Prostate gland (tissue), 2 donors: ENCODE results near the gene PTPRJ.

ENCODE experiments used
- POLR2A ChIP-seq: fragments of 450-650 bp; IDR thresholded peaks from one replicate; pipeline ENCODE4 v1.6.1; 2016; ENCODE audit warnings: antibody characterized with exemption, mild to moderate bottlenecking
- POLR2AphosphoS5 ChIP-seq: sonication (generic); formaldehyde crosslinking; IDR thresholded peaks from one replicate; pipeline ENCODE4 v1.6.1; 2017; ENCODE audit warnings: antibody characterized with exemption
- TF ChIP-seq, protein P1 (sequence below), 4 experiments: fragments of 200-600 bp in 2 of 4; fragments of 450-650 bp in 2 of 4; sonication (generic) in 2 of 4; IDR thresholded peaks; 1 replicate in 3 of 4; 2 replicates in 1 of 4; pipeline ENCODE4 v1.5.1; 2016 to 2019; ENCODE audit warnings: antibody characterized with exemption in 4 of 4, mild to moderate bottlenecking in 2 of 4, moderate library complexity in 2 of 4

DNA sequence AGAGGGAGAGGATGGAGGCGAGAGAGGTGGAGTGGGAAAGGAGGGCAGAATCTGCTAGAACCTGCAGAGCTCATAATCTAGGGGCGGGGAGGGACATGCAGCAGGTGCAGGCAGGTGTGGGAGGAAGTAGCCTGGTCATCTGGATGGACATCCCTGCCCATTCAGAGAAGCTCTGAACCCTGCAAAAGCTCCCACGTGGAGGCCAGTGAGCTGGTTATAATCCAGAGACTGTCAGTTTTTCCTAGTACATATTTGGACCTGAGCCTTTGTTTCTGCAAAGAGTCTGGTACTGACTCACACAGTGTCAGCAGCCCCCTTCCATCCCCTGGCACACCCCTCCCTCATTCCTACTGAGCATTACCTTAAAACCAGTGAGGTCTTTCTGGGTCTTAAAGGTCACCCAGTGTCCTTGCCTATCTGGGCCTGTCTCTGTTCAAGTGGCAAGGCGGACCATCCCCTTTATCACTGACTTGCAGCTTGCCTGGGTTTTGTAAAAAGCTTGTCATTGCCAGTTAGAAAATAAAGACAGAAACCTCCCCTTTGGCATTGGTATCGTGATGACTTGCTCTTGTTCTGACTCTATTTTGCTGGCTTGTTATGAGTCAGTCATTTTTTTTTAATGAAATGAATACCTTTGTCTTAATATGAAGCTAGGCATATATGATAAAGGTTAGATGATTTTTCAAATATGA is 26.1 kb downstream of the PTPRJ start:
- TF ChIP-seq POLR2A (no peak), POLR2AphosphoS5 (no peak)
- TF ChIP-seq, protein P1, sequence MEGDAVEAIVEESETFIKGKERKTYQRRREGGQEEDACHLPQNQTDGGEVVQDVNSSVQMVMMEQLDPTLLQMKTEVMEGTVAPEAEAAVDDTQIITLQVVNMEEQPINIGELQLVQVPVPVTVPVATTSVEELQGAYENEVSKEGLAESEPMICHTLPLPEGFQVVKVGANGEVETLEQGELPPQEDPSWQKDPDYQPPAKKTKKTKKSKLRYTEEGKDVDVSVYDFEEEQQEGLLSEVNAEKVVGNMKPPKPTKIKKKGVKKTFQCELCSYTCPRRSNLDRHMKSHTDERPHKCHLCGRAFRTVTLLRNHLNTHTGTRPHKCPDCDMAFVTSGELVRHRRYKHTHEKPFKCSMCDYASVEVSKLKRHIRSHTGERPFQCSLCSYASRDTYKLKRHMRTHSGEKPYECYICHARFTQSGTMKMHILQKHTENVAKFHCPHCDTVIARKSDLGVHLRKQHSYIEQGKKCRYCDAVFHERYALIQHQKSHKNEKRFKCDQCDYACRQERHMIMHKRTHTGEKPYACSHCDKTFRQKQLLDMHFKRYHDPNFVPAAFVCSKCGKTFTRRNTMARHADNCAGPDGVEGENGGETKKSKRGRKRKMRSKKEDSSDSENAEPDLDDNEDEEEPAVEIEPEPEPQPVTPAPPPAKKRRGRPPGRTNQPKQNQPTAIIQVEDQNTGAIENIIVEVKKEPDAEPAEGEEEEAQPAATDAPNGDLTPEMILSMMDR (IDR thresholded peaks at IDR 0.05), result no peak
